Cortex of kidney (tissue), 1 donor: Measurements from ENCODE around the gene SHISA9.

Source experiments
- DNase-seq: peaks from one replicate; lab custom pipeline; 2025; lab: John Stamatoyannopoulos, UW

The SHISA9 gene

DNA sequence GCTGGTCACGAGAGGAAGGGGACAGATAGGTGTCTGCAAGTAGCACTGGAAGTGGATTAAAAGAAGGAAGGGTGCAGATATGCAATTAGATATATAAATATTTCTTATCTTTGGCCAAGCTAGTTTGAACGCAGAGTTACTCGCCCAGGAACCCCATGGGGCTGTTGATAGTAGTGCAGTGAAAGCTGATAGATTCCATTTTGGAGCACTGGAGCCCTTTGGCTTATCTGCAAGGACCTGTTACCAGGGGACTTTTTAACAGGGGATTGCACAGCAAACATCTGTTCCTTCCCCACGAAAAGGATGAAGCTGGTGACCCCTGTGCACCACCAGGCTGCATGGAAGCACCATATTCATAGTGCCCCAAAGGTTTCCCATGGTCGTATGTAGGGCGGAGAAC lies 218.7 kb downstream of the SHISA9 start:
- DNase-seq, result no peak

- DNase-seq, result no peak
Observed at GRCh38 chr16:13120557-13120956, 219.2 kb downstream of the SHISA9 start.

DNA sequence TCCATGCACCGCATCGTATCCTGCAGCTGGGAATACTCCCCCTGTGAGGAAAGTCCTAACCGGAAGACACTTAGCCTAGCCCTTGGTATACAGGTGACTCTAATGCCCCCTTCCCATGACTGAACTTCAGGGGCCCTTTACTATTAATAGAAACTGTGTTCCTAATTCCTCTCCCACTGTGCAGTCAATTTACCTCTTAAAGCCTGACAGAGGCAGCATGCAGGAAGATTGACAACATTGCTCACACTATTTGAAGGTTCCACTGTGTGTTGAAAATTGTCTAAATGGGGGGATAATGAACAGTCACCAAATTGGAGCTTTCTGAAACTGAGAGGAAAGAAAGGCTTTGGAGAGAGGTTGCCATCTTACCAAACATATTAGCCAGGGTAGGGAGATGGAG lies 222.6 kb downstream of the SHISA9 start:
- no peak for DNase-seq

GRCh38 chr16:13127144-13127543 lies 225.7 kb downstream of the SHISA9 start:
- DNase-seq, result no peak

- no peak for DNase-seq
Observed at GRCh38 chr16:13130586-13130985, 229.2 kb downstream of the SHISA9 start.

- DNase-seq, result no peak
Observed at GRCh38 chr16:13134836-13135235, 233.4 kb downstream of the SHISA9 start.

DNA sequence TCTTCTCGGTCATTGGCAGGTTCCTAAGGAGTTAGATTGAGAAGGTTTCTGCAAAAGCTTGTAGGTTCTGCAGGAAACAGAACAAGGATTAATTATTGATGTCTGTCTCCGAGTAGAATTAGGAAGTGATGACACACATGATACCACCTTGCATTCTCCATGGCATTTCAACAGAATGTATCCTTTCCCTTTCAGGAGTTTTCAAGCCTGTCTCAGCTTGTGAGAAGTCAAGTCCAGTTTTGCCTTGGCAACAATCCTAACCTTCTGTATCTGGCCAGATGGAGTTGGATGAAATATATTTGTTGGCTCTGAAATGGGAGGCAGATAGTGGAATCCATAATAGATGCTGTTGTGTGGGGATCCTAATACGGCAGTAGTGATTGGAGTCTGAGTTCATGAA lies 235.5 kb downstream of the SHISA9 start:
- no peak for DNase-seq

DNA sequence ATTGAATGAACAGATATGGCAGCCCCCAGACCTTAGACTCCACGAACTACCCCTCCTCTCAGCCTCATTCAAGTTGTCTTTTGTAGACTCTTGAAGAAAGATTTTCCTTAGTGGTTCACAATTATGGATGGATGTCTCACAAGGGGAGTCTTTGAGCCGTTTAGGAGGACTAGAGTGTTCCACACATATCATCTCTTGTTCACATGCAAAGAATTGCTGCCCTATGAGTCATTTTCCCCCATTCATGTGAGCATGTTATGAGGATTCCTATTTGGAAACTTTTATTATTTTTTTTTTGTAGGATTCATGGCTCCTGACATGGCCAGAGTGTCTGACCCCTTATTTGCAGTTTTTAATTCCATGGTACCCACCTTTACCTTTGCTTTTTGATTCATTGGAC lies 237.1 kb downstream of the SHISA9 start:
- no peak for DNase-seq

DNA sequence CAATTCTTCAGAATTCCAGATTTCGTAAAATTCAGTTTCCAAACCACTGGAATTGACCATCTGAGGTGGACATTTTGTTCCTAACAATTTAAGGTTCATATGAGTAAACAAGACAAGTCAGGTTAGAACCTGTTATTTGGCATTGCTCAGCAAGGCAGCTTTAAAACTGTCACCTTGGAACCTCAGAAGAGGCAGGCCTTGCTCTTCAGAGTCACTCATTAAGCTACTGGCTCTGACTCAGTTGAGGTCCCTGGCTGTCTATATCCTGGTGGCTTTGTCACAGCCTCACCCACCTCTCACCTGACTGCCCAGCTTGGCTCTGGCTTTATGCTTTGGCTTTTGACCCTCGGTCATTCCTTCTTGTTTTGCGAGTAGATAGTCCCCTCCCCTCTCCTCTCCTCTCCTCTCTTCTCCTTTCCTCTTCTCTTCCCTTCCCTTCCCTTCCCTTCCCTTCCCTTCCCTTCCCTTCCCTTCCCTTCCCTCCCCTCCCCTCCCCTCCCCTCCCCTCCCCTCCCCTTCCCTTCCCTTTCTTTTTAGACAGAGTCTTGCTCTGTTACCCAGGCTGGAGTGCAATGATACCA lies 238.4 kb downstream of the SHISA9 start:
- no peak for DNase-seq

DNA sequence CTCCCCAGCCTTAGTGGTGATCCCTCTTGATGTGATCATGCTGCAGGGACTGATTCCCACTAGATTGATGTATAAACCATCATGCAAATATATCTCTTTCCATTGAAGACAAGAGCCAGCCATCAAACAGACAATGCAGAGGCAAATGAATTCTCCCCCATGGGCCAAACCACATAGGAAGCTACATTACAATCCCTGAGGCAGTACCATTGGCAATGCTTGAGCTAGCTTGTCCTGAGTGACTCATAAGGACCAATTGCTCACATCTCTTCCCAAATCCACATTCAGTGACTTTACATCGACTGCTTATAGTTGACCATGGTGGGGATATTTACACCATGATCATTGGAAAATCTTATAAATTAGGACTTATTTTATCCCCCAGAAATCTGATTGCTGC lies 242.2 kb downstream of the SHISA9 start:
- no peak for DNase-seq

- no peak for DNase-seq
Observed at GRCh38 chr16:13146829-13147228, 245.4 kb downstream of the SHISA9 start.

DNA sequence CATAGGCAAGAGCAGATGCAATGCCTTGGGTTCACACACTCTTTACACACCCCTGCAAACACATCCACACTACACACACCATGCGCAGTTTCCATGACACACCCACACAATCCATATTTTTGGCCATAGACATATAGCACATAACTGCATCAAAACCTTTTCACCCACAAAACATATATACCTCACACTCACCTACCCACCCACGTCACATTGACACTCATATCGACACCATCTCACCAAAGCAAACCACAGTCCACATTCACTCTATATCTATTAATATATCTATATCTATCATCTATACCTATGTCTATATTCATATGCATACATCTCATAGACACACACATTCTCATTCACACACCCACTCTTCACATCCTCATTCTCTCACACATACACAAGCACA lies 246.9 kb downstream of the SHISA9 start:
- DNase-seq, result no peak

GRCh38 chr16:13148836-13149235 lies 247.4 kb downstream of the SHISA9 start:
- DNase-seq, result no peak

DNA sequence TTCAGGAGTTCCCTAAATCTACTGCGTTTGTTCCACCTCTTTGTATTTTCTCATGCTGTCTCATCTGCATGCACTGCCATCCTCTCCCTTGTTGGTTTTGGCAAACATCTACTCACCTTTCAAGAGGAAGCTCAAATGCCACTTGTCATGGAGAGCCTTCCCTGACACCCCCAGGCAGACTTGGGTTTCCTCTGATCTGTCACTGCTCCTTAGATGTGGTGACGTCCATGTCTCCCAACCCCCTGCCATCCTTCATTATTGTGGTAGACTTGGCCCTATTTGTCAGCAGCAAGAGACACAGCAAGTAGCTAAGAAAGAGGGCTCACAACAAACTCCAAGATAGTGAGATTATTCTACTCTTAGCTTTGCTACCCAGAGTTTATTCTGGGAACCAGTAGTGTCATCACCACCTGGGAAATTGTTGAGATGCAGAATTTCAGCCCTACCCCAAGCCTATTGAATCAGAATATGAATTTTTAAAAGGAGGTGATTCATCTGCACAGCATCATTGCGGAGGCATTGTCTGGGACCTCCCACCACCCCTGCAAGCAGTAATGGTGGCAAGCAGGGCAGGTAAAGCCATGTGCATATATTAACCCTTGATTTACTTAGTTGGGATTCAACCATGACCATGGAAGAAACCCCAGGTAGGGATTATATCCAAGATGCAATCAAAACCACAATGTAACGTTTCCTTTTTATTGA lies 248.9 kb downstream of the SHISA9 start:
- no peak for DNase-seq

GRCh38 chr16:13153696-13154095 lies 252.3 kb downstream of the SHISA9 start:
- no peak for DNase-seq

- no peak for DNase-seq
Observed at GRCh38 chr16:13154799-13155198, 253.4 kb downstream of the SHISA9 start.

DNA sequence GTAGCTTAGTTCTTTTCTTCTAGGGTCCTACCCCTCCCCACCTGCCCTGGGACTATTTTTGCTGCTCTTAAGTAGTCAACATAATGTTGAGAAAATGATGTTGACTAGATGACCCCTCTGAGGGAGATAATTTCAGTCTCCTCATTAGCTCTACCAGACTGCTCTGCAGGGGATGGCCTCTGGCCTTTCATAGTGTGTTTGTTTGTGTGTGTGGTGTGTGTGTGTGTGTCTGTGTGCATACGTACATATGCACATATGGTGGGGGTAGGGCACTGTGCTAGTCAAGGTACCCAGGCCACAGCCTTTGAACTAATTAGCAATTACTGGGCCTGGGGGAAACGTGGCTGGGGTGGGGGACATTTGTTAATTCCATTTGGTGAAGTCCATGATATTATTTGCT lies 254.0 kb downstream of the SHISA9 start:
- DNase-seq, result no peak

GRCh38 chr16:13155780-13156179 lies 254.4 kb downstream of the SHISA9 start:
- DNase-seq, result no peak

DNA sequence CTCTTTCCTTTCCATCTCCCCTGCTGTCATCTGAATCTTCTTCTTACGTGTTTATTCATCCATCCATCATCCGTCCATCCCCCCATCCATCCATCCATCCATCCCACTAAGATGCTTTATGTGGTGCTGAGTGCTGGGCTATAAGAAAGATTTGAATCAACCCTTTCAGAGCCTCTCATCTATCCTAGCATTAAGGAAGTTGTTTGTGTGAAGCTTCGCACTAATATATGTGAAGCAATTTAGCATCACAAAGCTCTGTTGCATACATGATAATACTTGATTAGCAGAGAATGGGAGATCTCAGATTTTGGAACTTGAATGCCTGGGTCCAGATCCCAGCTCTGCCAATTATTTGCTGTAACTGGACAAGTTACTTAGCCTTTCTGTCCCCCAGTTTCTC lies 255.7 kb downstream of the SHISA9 start:
- DNase-seq, result no peak

DNA sequence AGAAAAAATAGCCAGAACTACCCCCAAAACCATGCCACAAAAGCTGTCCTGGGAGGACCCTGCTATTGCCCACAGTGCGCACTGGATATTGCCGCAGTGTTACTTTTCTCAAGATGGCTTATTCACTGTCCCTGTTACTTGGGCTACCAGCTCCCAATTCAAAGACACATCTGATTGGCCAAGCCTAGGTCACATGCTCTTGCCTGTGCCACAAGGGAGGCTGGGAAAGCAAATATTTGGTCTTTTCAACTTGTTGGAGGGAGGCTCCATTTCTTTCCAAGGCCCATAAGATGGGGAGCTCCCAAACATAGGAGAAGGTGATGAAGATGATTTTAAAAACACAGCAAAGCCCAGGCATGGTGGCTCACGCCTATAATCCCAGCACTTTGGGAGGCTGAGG lies 257.0 kb downstream of the SHISA9 start:
- DNase-seq, result no peak

GRCh38 chr16:13165024-13165423 lies 263.6 kb downstream of the SHISA9 start:
- no peak for DNase-seq

- no peak for DNase-seq
Observed at GRCh38 chr16:13168091-13168572, 266.7 kb downstream of the SHISA9 start.

DNA sequence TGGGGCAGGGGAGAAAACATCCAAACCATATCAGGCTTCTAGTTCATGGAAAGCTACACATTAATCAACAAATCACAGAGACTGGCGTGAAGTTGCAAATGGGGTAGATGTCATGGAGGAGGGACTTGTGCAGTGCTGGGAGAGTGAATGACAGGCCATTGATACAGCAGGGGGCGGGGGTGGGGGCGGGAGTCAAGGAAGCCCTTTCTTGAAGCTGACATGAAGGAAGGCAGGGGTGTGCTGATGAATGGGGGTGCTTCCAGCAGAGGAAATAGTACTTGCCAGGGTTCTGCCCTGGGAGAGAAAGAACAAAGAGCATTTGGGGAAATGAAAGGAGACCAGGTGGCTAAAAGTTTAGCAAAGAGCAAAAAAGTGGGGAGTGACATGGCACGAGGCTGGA lies 269.9 kb downstream of the SHISA9 start:
- DNase-seq, result no peak

DNA sequence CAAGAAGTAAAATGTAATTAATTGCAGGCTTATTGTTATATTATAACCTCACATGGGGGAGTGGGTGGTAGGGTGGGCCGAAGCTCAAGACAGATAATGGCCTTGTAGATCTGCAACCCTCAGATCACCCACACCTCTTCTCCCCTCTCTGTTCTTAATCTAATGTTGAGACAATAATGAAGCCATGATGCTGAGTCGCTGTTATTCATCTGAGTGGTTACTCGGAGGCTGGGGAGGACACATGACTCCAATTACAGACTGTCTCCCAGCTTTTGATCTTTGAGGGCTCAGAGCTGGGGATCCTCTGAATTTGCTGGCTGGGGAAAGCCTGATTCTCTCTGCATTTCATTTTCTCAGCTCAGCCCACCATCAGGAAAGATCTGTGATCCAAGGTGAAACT lies 275.3 kb downstream of the SHISA9 start:
- no peak for DNase-seq
